NCI-H748 treated with DMSO at 0.1 percent for 48 hours (cell line): ENCODE results near the gene MPZL3.

Experiments used
- DNase-seq: peaks from one replicate; lab custom pipeline; 2025; lab: John Stamatoyannopoulos, UW

Gene MPZL3

DNA sequence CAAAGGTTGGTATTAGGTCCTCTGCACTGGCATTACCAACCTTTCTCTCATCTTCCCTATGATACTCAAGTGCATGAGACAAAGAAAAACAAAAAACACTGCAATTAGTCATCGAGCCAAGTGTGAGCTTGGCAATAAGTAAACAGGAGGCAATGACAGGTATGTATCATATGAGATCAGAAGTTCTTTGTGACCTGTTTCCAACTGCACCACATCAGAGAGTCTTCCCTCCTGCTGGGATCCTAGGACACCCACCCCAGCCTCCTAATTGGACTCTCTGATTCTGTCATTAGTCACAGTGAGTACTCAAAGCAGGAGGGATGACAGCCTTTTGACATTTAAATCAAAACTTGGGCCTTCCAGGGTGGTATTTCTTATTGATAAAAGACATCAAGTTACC lies 19.5 kb downstream of the MPZL3 start:
- DNase-seq = no peak

DNA sequence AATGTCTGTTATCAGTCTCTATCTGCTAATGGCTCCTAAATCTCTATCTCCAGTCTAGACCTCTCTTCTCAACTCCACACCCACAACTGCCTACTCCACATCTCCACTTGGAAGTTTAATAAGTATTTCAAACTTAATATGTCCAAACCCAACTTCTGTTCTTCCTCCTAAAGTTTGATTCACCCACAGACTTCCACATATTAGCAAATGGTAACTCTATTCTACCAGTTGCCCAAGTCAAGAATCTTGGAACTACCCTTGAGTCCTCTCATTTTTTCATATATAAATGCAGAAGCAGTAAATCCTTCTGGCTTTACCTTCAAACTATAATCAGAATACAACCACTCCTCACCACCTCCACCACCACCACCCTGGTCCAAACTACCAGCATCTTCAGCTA lies 20.7 kb downstream of the MPZL3 start:
- DNase-seq = no peak

DNA sequence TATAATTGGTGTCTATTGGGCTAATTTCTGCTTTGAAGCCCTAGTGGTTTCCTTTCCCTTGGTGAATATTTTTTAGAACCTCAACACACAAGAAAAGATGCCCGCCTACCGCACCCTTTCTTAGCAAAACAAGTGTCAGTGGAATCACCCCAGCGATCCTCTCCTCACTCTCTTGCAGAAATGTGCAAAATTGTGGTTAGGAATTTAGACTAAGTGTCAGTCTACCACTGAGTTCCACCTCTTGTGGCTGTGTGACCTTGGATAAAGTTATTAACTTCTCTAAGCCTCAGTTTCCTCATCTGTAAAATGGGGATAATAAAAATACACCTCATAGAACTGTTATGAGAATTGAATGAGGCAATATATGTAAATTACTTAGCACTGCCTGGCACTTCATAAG lies 22.1 kb downstream of the MPZL3 start:
- DNase-seq = no peak

DNA sequence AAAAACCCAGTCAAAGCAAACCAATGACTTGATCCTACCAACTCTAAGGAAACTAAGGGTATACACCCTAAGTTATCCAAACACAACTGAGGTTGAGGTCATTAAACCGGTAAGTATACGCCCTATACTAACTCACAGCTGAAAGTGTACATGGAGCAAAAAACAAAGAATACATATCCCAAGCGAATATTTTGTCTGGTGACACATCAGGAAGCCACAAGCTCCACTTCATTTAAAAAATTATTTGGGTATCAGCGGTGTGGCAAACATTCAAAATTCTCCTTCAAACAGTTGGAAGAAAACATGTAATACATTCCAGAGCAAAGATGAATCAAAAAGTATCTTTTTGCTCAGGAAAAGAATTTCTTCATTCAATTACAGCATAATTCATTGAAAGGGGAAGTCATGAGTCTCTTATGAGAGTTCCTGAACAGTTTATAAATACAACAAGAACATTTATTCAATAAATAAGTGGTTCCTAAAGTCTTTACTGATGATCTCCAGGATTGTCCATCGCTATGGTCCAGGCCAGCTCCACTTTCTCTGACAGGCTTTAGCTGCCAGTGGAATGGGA lies 22.8 kb downstream of the MPZL3 start:
- no peak for DNase-seq

DNA sequence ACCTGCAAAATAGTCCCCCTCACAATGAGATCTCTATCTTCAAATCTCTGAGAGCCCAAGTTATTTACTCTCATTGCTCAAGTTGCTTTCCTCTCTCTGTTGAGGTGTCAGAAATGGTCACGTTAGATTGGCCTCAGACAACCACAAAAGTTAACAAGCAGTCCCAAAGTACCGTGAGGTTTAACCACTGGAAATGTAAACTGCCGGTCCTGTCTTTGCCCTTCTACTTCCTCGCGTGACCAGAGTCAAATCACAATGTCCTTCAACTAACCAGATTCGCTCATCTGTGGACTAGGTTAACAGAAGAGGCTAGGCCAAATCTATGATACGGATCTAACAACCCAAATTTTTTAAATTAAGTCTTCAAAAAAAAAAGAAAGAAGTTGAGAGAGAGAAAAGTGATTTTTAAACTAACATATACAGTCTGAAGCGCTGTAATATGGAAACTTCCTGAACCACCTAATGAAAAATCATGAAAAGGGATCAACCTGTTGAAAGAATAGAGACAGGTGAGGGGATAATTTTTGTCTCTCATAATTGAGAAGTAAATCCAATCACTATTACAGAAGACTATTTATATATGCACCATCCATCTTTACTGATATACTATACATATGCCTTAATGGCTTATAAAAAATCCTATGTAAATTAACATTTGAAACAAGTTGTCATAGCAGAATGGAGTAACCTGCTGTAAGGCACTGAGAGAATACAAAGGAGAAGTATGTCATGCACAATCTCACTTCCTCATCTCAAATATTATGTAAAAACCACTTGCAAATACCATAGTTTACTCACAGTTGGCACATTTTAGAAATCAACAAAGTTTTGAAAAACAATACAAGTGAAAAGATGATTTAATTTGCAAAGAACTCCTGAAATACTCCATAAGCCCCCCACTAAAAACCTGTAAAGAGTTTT lies 24.0 kb downstream of the MPZL3 start:
- DNase-seq = no peak

DNA sequence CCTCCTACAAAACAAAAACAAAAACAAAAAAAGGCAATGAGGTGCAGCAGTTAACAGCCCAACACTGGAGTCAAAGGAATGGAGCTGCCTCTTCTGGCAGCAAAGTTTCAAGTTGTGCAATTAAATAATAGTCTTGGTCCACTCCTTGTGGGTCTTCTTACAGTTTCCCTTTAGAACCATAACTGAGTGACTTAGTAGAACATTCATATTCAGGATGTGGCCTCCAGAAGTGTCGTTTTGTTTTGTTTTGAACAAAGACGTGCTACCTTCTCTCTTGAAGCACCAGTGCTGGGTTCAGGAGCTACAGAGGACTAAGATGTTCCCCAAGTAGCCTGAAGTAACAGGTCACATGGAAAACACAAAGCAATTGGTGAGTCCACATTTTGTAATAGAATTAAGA lies 25.4 kb downstream of the MPZL3 start:
- DNase-seq = no peak

DNA sequence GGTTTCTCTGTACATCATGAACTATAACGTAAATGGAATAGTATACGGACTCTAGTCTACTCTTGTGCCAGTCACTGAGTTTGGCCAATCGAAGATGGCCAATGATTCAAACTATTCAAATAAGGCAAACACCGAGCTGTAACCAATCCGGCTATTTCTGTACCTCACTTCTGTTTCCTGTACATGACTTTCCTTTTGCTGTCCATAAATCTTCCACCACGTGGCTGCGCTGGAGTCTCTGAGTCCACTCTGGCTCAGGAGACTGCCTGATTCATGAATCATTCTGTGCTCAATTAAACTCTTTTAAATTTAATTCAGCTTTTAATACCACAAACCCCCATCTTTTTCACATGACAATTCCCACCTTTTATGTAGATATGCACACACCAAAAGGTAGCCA lies 25.9 kb downstream of the MPZL3 start:
- DNase-seq = no peak

DNA sequence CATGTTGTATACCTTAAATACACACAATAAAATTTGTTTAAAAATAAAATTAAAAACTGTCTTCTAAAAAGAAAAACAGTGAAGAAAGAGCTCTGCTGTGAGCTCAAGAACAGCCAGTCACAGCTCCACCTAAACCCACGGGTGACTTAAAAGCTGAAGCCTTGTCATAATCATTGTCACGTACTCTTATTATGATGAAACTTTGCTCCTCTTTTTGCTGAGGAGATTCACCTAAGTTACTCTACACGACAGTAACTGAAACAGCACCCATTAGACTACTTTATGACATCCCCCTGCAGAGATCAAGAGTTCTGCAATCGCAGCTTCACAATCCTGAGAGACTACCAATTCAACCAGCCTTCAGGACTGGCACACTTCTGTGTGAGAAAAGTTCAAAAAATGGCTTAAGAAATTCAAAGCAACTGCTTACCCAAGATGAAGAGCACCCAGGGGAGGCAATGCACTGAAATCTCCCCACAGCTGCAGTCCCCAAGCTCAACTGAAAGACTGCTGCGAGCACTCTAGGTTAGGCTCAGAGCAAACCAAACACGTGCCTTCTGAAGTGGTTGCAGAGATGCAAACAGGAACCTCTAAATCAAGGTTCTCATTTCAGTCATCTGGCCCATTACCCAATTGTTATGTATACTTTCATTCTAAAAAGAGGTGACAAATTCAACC lies 27.5 kb downstream of the MPZL3 start, which contains the start of gene JAML:
TSS of gene JAML (minus strand) at position 501 of the 678 bp plus-strand sequence. CDS start 10,145 bp downstream, outside the sequence.
- DNase-seq = no peak

DNA sequence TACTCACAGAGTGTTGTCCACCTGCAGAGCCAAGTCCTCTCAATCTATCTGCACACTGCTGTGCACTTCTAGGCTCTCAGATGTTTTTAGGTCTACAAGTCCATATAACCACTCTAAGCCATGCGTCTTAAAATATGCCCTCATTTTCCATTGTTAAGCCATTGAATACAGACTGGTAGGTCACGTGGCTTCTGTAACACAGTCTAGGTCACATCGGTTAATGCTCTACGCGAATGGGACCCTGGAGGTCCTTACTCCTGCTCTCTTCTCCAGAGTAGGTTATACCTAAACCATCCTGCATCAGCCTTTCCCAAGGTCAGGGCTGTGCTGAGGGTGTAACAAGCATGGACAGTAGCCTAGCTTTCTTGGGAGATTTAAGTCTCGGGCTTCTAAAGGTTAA lies 28.2 kb downstream of the MPZL3 start:
- no peak for DNase-seq

DNA sequence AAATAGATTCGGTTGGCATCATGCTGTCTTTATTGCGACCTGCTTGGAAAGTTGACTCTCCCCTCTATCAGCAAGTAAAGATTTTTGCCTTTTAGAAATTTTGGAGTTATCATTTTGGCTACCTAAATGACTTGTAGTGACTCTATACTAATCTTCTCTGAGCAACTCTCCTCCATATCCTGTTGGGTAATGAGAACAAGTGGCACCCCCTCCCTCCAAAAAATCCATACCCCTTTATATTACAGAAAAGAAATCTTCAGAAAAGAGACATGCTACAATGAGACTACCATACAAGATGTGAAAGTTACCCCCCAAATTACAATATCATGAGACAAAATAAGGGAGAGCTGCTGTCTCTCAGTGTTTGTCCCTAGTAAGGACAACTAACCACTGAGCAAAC lies 28.6 kb downstream of the MPZL3 start:
- no peak for DNase-seq

DNA sequence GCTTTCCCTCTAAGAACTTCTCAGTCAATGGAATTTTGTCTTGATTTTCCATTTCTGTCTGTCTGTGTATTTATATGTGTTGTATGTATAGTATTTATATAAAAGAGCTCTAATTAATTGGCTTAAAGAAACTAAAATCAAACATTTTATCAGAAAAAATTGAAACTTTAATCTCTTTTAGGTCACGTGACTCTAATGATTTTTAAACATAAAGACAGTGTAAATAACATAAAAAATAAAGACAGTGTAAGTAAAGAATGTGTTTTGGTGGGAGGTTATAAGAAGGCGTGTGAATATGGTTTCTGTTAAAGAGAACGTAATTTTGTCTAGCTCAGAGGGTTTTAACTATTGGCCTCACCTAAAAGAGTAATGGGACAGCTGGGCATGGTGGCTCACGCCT lies 29.7 kb downstream of the MPZL3 start:
- no peak for DNase-seq

DNA sequence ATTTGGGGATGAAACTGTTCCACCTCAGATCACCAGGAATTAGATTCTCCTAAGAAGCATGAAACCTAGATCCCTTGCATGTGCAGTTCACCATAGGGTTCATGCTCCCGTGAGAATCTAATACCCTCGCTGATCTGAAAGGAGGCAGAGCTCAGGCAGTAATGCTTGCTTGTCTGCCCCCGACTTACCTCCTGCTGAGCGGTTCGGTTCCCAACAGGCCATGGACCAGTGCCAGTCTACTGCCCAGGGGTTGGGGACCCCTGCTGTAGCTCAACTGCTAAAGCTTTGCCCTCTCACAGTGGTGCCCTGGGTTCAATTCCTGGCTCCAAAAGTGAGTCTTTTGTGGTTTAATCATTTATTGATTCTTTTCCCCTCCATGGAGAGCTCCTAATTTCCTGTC lies 30.7 kb downstream of the MPZL3 start:
- no peak for DNase-seq

DNA sequence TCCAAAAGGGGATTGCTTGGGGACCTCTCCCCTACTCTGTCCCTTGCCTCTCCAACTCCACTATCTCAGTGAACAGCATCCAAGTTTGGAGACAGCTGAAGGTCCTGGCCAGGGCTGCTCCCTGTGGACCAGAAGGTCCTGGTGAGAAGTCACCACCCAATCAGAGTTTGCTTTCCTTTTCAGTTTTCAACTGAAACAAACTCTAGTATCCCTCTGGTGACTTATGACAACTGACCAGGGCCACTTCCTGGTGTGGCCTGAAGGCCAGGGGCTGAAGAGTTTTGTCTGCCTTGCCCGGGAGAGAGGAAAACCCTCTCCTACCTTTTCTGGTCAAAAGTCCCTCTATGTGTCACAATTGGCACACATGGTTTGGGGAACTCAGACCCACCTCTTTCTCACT lies 32.4 kb downstream of the MPZL3 start:
- DNase-seq = no peak

DNA sequence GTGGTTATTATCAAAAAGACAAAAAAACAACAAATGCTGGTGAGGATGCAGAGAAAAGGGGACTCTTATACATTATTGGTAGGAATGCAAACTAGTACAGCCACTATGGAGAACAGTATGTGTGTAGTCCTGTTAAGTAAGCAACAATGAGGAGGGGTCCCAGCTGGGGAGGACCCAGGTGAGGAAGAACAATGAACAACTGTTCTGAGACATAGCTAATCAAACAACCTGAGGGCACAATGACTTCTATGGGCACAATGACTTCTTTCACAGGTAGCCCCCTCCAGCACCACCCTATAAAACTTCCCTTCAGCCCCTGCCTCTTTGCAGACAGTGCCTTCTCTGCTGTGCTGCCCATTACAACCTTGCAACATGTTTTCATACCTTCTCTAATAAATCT lies 32.9 kb downstream of the MPZL3 start:
- DNase-seq = no peak

DNA sequence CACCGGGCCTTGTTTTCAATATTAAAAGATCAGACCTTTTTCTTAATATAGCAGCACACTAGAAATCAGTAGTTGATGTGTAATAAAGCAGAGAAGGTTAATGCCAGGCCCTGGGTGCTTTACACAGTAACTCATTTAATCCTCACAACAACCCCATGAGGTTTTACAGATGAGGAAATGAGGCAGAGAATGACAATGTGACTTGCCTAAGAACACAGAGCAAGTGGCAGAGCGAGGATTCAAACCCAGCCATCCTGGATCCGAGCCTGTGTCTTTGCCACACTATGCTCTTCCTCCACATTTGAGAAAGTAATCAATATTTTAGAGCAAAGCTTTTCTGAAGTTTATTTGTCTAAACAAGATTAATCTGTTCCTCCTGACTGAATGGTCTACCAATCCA lies 34.6 kb downstream of the MPZL3 start:
- no peak for DNase-seq

DNA sequence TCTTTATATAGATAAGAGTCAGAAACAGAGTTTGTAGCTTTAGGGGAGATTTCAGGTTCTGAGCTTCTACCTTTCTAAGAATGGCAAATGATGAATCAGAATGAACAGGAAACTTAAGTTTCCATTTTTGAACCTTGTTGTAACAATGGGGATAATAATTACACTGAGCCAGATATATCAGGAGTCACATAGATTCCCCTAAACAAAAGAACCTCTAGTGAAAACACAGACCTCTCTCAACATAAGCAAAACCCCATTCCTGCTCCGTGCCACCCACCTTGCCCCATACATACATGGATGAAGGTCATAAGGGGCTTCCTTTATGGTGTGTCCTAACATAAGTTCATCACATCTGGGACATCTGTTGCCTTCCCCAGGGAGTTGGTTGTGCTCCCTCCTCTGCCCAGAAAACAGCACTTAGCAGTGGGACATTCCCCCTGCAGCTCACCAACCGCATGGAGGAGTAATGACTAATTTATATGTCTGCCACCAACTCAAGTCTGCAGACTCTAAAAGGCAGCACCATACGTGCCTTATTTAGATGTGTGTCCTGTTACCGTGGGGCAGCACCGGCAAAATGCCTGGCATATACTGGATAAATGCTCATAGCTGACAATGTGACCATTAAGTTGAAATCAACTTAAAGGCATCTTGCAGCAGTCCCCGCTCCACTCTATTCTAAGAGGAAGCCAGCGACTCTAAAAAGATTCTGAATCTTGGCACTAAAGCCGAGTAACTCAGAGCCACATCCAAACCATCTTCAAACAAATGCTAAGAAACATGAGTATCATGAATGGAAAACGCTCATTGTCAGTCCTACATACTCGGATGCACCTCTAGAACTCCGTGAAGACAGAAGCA lies 35.3 kb downstream of the MPZL3 start:
- DNase-seq = no peak

DNA sequence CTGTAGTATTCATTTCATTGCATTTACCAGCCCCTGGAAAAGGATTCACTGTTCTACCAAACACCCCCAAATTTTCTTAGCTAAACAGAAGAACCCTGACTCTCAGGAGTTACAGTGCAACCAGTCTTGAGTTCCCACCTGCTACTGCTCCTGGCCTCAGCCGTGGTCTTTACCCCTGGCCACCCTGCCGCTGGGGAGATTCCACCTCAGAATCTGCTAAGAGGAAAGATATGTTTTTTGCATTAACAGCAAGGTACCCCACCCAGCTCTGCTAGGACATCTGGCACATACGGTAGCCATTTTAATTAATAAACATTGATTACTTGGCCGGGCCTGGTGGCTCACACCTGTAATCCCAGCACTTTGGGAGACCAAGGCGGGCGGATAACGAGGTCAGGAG lies 36.4 kb downstream of the MPZL3 start:
- DNase-seq = no peak

DNA sequence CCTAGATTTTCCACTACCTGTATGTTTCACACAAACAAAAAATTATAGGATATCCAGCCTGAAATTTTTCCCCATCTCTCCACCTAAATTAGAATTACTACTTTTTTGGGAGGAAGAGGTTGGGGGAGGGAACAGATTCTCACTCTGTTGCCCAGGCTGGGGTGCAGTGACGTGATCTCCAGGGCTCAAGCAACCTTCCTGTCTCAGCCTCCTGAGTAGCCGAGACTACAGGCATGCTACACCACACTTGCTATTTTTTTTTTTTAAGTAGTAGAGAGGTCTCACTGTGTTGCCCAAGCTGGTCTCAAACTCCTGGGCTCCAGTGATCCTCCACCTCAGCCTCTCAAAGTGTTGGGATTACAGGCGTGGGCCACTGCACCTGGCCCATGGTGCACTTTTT lies 36.9 kb downstream of the MPZL3 start:
- DNase-seq = no peak

DNA sequence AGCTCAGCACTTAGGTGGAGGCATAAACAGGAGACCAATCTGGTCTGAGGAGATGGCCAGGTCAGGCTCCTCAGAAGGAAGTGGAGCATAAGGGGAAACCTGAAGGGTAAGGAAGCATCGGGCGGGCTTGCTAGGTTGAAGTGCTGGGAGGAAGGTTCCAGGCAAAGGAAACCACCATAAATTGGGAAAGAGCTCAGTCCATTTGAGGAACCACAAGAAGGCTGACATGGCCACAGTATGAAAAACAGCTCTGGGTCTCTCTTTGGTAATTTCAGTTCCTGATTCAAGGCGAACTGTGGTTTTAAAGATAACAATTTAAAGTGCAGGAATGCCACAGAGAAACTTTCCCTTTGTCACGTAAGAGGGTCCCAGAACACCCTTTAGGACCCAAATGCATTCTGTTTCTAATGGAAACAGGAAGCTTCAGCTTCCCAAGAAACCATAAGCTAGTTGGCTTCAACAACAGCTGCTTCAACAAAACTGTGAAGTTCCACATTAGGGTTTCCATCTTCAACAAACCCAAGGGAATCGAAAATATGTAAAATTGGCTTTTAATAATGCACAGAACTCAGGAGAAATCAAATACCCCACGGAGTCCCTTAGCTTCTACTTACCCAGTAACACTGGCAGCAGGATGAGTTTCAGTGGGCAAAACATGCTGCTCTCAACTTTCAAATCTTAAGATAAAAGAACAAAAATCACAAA lies 37.8 kb downstream of the MPZL3 start:
- no peak for DNase-seq

DNA sequence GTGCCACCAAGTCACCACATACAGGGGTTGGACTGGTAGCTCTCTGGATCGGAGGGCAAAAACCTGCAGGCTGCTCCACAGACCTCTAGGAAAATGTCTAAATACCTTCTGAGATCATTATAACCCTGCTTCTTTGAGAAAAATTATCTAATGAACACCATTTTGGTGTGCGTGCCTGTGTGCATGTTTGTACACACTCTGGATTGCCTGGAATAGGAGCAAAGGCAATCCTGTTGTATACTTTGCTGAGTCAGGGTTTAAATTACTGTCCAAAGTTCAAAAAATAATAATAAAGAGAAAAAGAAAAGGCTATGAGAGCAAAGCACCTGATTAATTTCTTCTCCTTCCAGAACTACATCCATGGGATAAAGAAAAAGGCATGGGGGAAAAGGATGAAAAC lies 38.4 kb downstream of the MPZL3 start:
- DNase-seq = no peak

DNA sequence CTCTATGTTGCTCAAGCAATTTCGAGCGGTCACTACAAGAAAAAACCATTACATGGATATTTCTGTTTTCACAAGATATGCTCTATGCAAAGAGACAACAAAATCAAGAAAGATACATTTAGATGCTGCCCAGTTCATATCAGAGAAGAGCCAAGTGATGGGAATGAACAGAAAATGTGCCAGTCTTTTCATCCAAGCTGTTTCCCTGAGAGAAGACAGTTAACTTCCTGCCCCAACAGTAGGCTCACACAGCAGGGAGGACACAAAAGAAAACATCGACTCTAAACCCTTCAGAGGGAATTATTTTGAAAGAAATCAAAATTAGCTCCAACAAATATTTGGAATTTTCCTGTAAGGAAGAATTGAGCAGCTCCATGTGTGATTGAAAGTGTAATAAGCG lies 39.0 kb downstream of the MPZL3 start:
- DNase-seq = no peak

DNA sequence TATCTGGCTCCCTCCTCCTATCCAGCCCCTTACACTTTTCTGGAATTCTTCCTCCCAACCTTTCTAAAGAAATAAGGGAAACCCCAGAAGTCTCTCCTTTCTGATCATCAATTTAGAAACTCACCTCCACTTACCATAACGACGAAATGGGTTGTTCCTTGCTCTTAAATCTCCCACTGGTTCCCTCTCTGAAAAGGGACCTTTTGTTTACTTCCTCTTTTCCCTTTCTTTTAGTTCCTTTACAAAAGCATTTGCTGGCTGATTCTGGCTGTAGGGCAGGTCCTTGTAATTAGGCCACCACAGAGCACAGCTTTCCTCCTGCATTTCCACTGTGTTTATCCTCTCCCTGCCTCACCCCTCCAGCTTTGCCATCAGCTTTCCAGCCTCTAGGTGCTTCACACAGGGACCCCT lies 39.4 kb downstream of the MPZL3 start:
- no peak for DNase-seq
